Liver (tissue), 9 donors: Measurements from ENCODE around the gene KRTAP4-11. TPM values are rescaled to one million over a fixed set of nuclear protein-coding genes. Genes with fewer than 3 reads are reported as not detected.

Source experiments
- DNase-seq: peaks from one replicate; pipeline ENCODE4 v3.0.0-alpha.2; 2017; ENCODE audit warnings: low spot score
- H3K27ac ChIP-seq, 2 donors: one replicate each; pipeline ENCODE4 v1.7.0; 2013; ENCODE audit warnings: inconsistent platforms in 2 of 2, low read length in 2 of 2, control low read depth in 1 of 2, low read depth in 1 of 2, mild to moderate bottlenecking in 1 of 2
- H3K27me3 ChIP-seq, 4 donors: one replicate each; pipeline versions ENCODE4 v1.6.1 to v1.7.0; 2013; ENCODE audit warnings: low read length in 3 of 4, inconsistent platforms in 1 of 4, mild to moderate bottlenecking in 1 of 4, moderate library complexity in 1 of 4; ENCODE audit not compliant: control insufficient read depth in 4 of 4, insufficient read depth in 4 of 4
- H3K36me3 ChIP-seq, 4 donors: one replicate each; pipeline versions ENCODE4 v1.6.1 to v1.7.0; 2013; ENCODE audit warnings: low read length in 3 of 4, mild to moderate bottlenecking in 3 of 4, low read depth in 1 of 4, moderate library complexity in 1 of 4; ENCODE audit not compliant: control insufficient read depth in 4 of 4, insufficient read depth in 3 of 4
- H3K4me1 ChIP-seq, 4 donors: one replicate each; pipeline versions ENCODE4 v1.6.1 to v1.7.0; 2013; ENCODE audit warnings: low read length in 3 of 4, mild to moderate bottlenecking in 3 of 4, moderate library complexity in 1 of 4; ENCODE audit not compliant: control insufficient read depth in 4 of 4, insufficient read depth in 4 of 4
- H3K4me3 ChIP-seq, 3 donors: one replicate each; pipeline versions ENCODE4 v1.6.1 to v1.7.0; 2013; ENCODE audit warnings: low read length in 3 of 3, control low read depth in 1 of 3, low read depth in 1 of 3, mild to moderate bottlenecking in 1 of 3
- H3K9ac ChIP-seq, 2 donors: one replicate each; pipeline ENCODE4 v1.7.0; 2013; ENCODE audit warnings: low read length in 2 of 2, mild to moderate bottlenecking in 2 of 2, moderate library complexity in 2 of 2, control low read depth in 1 of 2, low read depth in 1 of 2
- H3K9me3 ChIP-seq, 4 donors: one replicate each; pipeline versions ENCODE4 v1.6.1 to v1.7.0; 2013; ENCODE audit warnings: low read length in 3 of 4; ENCODE audit not compliant: control insufficient read depth in 4 of 4
- ATF3 ChIP-seq: IDR thresholded peaks from 2 replicates; pipeline ENCODE4 v1.6.1; 2016; ENCODE audit warnings: antibody characterized with exemption
- CTCF ChIP-seq: fragments of 150-350 bp; IDR thresholded peaks from 2 replicates; pipeline ENCODE4 v1.5.1; 2017; ENCODE audit warnings: improper control_type of control experiment, low read depth, low read length; ENCODE audit not compliant: missing input control
- FOXA2 ChIP-seq: IDR thresholded peaks from 2 replicates; pipeline ENCODE4 v1.6.1; 2016; ENCODE audit warnings: antibody characterized with exemption
- HNF4A ChIP-seq, 2 donors: conservative IDR thresholded peaks; 2 replicates each; pipeline ENCODE4 v1.6.1; 2016; ENCODE audit warnings: antibody characterized with exemption in 2 of 2, mild to moderate bottlenecking in 2 of 2
- HNF4G ChIP-seq: IDR thresholded peaks from 2 replicates; pipeline ENCODE4 v1.6.1; 2016; ENCODE audit warnings: antibody characterized with exemption
- JUND ChIP-seq, 2 donors: IDR thresholded peaks; 2 replicates each; pipeline ENCODE4 v1.6.1; 2016; ENCODE audit warnings: antibody characterized with exemption in 2 of 2
- MAX ChIP-seq: IDR thresholded peaks from 2 replicates; pipeline ENCODE4 v1.6.1; 2016; ENCODE audit warnings: antibody characterized with exemption
- NR2F2 ChIP-seq: IDR thresholded peaks from 2 replicates; pipeline ENCODE4 v1.6.1; 2016; ENCODE audit warnings: antibody characterized with exemption
- RAD21 ChIP-seq, 2 donors: IDR thresholded peaks; 2 replicates each; pipeline ENCODE4 v1.6.1; 2016; ENCODE audit warnings: antibody characterized with exemption in 2 of 2, mild to moderate bottlenecking in 2 of 2
- REST ChIP-seq: IDR thresholded peaks from 2 replicates; pipeline ENCODE4 v1.6.1; 2016; ENCODE audit warnings: antibody characterized with exemption, mild to moderate bottlenecking
- RXRA ChIP-seq, 2 donors: IDR thresholded peaks; 2 replicates each; pipeline ENCODE4 v1.6.1; 2017 to 2018; ENCODE audit warnings: antibody characterized with exemption in 2 of 2, mild to moderate bottlenecking in 1 of 2
- TAF1 ChIP-seq: conservative IDR thresholded peaks from 2 replicates; pipeline ENCODE4 v1.6.1; 2016; ENCODE audit warnings: antibody characterized with exemption, mild to moderate bottlenecking
- YY1 ChIP-seq: IDR thresholded peaks from 2 replicates; pipeline ENCODE4 v1.6.1; 2016; ENCODE audit warnings: antibody characterized with exemption, mild to moderate bottlenecking
- WGBS: extraction: QIAGEN DNeasy Blood & Tissue Kit; methylation state at CpG from one replicate; pipeline ENCODE4 v1.1.7; 2013; 5-methylcytosine and 5-hydroxymethylcytosine counted together
- polyA plus RNA-seq, 2 donors: library from polyadenylated mRNA; stranded (reverse) in 1 of 2; unstranded in 1 of 2; fragments of 200-250 nt in 1 of 2; fragments of >200 nt in 1 of 2; fragmentation: Nextera tagmentation in 1 of 2; extraction: Ambion mirVana in 1 of 2; gene quantifications; one replicate each; pipeline versions ENCODE4 v1.2.1 to v1.2.3, GENCODE V29; 2013 to 2015
- total RNA-seq, 2 donors: library from RNA; depleted of rRNA; stranded (reverse); fragments of >200 nt; gene quantifications; one replicate each; pipeline ENCODE4 v1.2.3, GENCODE V29; 2014
- TF ChIP-seq, protein P1 (sequence below): IDR thresholded peaks from 2 replicates; pipeline ENCODE4 v1.6.1; 2016; ENCODE audit warnings: antibody characterized with exemption
- donor health status: healthy.
- donor health status: healthy.
- donor health status: healthy.
- donor health status: healthy.
- donor health status: healthy.

Gene KRTAP4-11
- total and polyA plus RNA-seq, 4 donors, result not detected

DNA sequence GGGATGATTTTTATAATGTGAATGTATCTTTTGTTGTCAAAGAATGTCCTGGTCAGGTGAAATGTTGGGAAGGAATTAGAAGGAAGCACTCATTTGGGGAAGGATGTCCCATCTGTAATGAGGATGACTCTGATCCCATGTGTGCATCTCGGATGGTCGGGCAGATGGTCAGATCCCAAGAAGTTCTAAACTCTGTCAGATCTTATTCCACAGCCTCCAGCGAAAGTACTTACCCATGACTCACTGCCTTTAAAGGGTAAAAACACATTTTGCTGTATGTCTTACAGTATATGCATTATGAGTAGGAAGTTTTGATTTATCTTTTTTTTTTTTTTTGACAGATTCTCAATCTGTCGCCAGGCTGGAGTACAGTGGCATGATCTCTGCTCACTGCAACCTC lies 548 bp upstream of the KRTAP4-11 start:
- 87% methylated on average over 4 of the region's 4 CpGs for WGBS
- no peak overlapping the region for H3K27ac ChIP-seq
- no peak overlapping the region for H3K4me3 ChIP-seq
- no peaks in the 10 kb centered on the region for H3K4me1 ChIP-seq
- no peaks in the 10 kb centered on the region for H3K9me3 ChIP-seq
- H3K9ac ChIP-seq, result no peak overlapping the region
- no peak for DNase-seq
- H3K27me3 ChIP-seq, result peaks cover 0 to 4% (median 0%) of the 10 kb centered on the region in 4 donors
- TF ChIP-seq MAX, result no peak
- TF ChIP-seq RAD21 (IDR thresholded peaks at IDR 0.05), result no peak
- no peak for TF ChIP-seq JUND (IDR thresholded peaks at IDR 0.05)
- TF ChIP-seq, protein P1, sequence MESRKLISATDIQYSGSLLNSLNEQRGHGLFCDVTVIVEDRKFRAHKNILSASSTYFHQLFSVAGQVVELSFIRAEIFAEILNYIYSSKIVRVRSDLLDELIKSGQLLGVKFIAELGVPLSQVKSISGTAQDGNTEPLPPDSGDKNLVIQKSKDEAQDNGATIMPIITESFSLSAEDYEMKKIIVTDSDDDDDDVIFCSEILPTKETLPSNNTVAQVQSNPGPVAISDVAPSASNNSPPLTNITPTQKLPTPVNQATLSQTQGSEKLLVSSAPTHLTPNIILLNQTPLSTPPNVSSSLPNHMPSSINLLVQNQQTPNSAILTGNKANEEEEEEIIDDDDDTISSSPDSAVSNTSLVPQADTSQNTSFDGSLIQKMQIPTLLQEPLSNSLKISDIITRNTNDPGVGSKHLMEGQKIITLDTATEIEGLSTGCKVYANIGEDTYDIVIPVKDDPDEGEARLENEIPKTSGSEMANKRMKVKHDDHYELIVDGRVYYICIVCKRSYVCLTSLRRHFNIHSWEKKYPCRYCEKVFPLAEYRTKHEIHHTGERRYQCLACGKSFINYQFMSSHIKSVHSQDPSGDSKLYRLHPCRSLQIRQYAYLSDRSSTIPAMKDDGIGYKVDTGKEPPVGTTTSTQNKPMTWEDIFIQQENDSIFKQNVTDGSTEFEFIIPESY, result no peak
- TF ChIP-seq NR2F2, result no peak
- TF ChIP-seq REST, result no peak
- no peak for TF ChIP-seq ATF3
- TF ChIP-seq HNF4G, result no peak
- no peak for TF ChIP-seq YY1
- no peak for TF ChIP-seq TAF1
- no peak for TF ChIP-seq HNF4A (conservative IDR thresholded peaks at IDR 0.05)
- no peak for TF ChIP-seq CTCF
- no peaks in the 10 kb centered on the region for H3K36me3 ChIP-seq

GRCh38 chr17:41116297-41116696 lies 1.9 kb downstream of the KRTAP4-11 start:
- no peak overlapping the region for H3K4me3 ChIP-seq
- no peaks in the 10 kb centered on the region for H3K4me1 ChIP-seq
- peaks cover 0 to 4% (median 0%) of the 10 kb centered on the region in 4 donors for H3K27me3 ChIP-seq
- no peaks in the 10 kb centered on the region for H3K9me3 ChIP-seq
- WGBS, result 61% methylated on average over 5 of the region's 5 CpGs
- no peak for TF ChIP-seq TAF1
- TF ChIP-seq RXRA (IDR thresholded peaks at IDR 0.05), result no peak
- no peak for TF ChIP-seq FOXA2
- TF ChIP-seq MAX, result no peak
- H3K36me3 ChIP-seq, result no peaks in the 10 kb centered on the region
- no peak for DNase-seq
- H3K27ac ChIP-seq, result no peak overlapping the region
- no peak overlapping the region for H3K9ac ChIP-seq
